OCI-LY7 (cell line): ENCODE measurements around the gene FHDC1.

Experiments
- CTCF ChIP-seq: fragments of 200-600 bp; sonication (generic); conservative IDR thresholded peaks from 2 replicates; pipeline ENCODE4 v1.5.1; 2014; ENCODE audit warnings: mild to moderate bottlenecking, antibody characterized with exemption, low read length, moderate library complexity, mixed read lengths
- EZH2phosphoT487 ChIP-seq: fragments of 200-600 bp; sonication (generic); IDR thresholded peaks from 2 replicates; pipeline ENCODE4 v1.6.1; 2018; ENCODE audit warnings: low read depth, borderline replicate concordance, mild to moderate bottlenecking, mixed run types, antibody characterized with exemption, low read length, moderate library complexity, mixed read lengths

- TF ChIP-seq CTCF (no peak), EZH2phosphoT487 (no peak)
These were observed 85.2 kb downstream of the FHDC1 start for GRCh38 chr4:153021276-153021675.
